GM10847 (cell line): Measurements from ENCODE around the gene LRP8.
A peak's percentile ranks its signal among the peaks of the same experiment; 100 is the strongest.

Experiments used
- POLR2A ChIP-seq: IDR thresholded peaks from 2 replicates; pipeline ENCODE4 v1.6.1; 2011; ENCODE audit not compliant: insufficient read length; ENCODE audit errors: extremely low read depth

The LRP8 gene

GRCh38 chr1:53220171-53220961 lies 107.5 kb downstream of the LRP8 start, which contains the start of gene CZIB:
CZIB (minus strand) TSS chr1:53220634; CDS start chr1:53220575, 59 bp downstream.
- peak; percentile 96 for TF ChIP-seq POLR2A

- no peak for TF ChIP-seq POLR2A
Measured at GRCh38 chr1:53219711-53220110, 108.2 kb downstream of the LRP8 start.

GRCh38 chr1:53218201-53218600 lies 109.7 kb downstream of the LRP8 start:
- TF ChIP-seq POLR2A = no peak

- TF ChIP-seq POLR2A = no peak
Measured at GRCh38 chr1:53214376-53214940, 113.4 kb downstream of the LRP8 start.

GRCh38 chr1:53210954-53211353 lies 116.9 kb downstream of the LRP8 start:
- no peak for TF ChIP-seq POLR2A

GRCh38 chr1:53210352-53210751 lies 117.5 kb downstream of the LRP8 start:
- no peak for TF ChIP-seq POLR2A

GRCh38 chr1:53207726-53208125 lies 120.1 kb downstream of the LRP8 start:
- no peak for TF ChIP-seq POLR2A

GRCh38 chr1:53206735-53207379 lies 121.0 kb downstream of the LRP8 start:
- no peak for TF ChIP-seq POLR2A

GRCh38 chr1:53203466-53203865 lies 124.4 kb downstream of the LRP8 start:
- no peak for TF ChIP-seq POLR2A

- TF ChIP-seq POLR2A = no peak
Measured at GRCh38 chr1:53198241-53198651, 129.6 kb downstream of the LRP8 start.

GRCh38 chr1:53197291-53198200 lies 130.3 kb downstream of the LRP8 start:
- no peak for TF ChIP-seq POLR2A

GRCh38 chr1:53196485-53197290 lies 131.2 kb downstream of the LRP8 start, which contains the start of gene CPT2:
CPT2 (plus strand) TSS chr1:53196824; CDS start chr1:53196944, 120 bp downstream.
- TF ChIP-seq POLR2A = peak; percentile 95

- no peak for TF ChIP-seq POLR2A
Measured at GRCh38 chr1:53196017-53196484, 131.8 kb downstream of the LRP8 start.

GRCh38 chr1:53195246-53196016 lies 132.4 kb downstream of the LRP8 start:
- no peak for TF ChIP-seq POLR2A
